ENCODE measurements around the gene AP1M2.

DNA sequence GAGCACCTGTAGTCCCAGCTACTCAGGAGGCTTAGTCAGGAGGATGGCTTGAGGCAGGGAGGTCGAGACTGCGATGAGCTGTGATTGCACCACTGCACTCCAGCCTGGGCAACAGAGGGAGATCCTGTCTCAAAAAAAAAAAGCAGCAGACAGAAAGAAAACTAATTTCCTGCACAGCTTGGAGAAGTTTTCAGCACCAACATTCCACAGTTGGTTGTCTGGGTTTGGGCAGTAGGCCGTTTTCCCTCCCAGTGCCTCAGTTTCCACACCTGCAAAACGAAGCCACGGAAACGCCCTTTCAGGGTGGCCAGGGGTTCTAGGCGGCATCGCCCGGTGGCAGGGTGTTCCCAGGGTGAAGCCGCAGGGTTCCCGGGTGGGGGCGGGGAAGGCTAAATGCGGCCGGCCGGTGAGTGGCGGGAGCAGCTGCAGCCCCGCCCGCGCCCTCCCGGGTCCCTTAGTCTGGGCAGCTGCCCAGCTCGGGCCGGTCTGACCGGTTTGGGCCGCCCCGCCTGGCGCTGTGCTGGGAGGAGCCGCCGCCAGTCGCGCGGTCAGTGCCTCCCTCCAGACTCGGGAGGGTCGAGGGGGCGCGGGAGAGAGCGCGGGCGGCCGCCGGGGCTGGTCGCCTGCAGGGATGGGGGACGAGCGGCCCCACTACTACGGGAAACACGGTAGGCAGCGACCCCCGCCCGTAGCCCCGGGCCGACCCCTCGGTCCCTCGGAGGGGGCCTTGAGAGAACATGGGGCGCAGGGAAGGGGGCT, 38.1 kb upstream of the AP1M2 start, which contains the start of gene SLC44A2:
- no peak for TF ChIP-seq GATA2 (IDR thresholded peaks at IDR 0.05; ENCODE audit: low read depth, low read length)
- TF ChIP-seq GATA3 (IDR thresholded peaks at IDR 0.05; ENCODE audit: low read depth, low read length), result no peak

All from SH-SY5Y (cell line).